ENCODE measurements around the gene ARF4. TPM values are rescaled to one million over a fixed set of nuclear protein-coding genes. Genes with fewer than 3 reads are reported as not detected.

ARF4 gene
- total RNA-seq, 1 donor from 2014 or later = 165 TPM

GRCh38 chr3:57582474-57583168 lies 14.5 kb downstream of the ARF4 start:
- Mint-ChIP-seq H3K4me3 (no peak overlapping the region), H3K36me3 (peaks cover 11% of the 10 kb centered on the region), H3K9me3 (no peaks in the 10 kb centered on the region), H3K27ac (peak overlapping the region; percentile 48), H3K4me1 (peaks cover 12% of the 10 kb centered on the region), H3K27me3 (ENCODE audit: low read depth) (no peaks in the 10 kb centered on the region)
- no peak for DNase-seq (ENCODE audit: low spot score in 2 of 2, unreplicated experiment in 2 of 2)
- TF ChIP-seq, protein P1, sequence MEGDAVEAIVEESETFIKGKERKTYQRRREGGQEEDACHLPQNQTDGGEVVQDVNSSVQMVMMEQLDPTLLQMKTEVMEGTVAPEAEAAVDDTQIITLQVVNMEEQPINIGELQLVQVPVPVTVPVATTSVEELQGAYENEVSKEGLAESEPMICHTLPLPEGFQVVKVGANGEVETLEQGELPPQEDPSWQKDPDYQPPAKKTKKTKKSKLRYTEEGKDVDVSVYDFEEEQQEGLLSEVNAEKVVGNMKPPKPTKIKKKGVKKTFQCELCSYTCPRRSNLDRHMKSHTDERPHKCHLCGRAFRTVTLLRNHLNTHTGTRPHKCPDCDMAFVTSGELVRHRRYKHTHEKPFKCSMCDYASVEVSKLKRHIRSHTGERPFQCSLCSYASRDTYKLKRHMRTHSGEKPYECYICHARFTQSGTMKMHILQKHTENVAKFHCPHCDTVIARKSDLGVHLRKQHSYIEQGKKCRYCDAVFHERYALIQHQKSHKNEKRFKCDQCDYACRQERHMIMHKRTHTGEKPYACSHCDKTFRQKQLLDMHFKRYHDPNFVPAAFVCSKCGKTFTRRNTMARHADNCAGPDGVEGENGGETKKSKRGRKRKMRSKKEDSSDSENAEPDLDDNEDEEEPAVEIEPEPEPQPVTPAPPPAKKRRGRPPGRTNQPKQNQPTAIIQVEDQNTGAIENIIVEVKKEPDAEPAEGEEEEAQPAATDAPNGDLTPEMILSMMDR (IDR thresholded peaks at IDR 0.05; ENCODE audit: unreplicated experiment) = no peak

DNA sequence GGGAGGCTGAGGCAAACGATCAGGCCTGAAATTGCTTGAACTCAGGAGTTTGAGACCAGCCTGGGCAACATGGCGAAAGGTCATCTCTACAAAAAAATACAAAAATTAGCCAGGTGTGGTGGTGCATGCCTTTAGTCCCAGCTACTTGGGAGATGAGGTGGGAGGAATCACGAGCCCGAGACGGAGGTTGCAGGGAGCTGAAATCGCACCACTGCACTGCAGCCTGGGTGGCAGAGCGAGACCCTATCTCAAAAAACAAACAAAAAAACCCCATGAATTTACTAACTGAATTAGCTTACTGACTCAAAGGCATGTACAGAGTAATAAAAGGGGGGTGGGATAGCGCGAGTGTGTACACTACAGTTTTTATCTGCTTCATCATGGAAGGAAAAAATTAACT lies 19.3 kb downstream of the ARF4 start:
- DNase-seq (ENCODE audit: low spot score in 2 of 2, unreplicated experiment in 2 of 2) = no peak
- Mint-ChIP-seq H3K9me3 (no peaks in the 10 kb centered on the region), H3K36me3 (peaks cover 38% of the 10 kb centered on the region), H3K4me1 (peaks cover 4% of the 10 kb centered on the region), H3K4me3 (no peak overlapping the region), H3K27me3 (ENCODE audit: low read depth) (no peaks in the 10 kb centered on the region), H3K27ac (peak overlapping the region; percentile 64)
- TF ChIP-seq, protein P1 (IDR thresholded peaks at IDR 0.05; ENCODE audit: unreplicated experiment) = no peak

DNA sequence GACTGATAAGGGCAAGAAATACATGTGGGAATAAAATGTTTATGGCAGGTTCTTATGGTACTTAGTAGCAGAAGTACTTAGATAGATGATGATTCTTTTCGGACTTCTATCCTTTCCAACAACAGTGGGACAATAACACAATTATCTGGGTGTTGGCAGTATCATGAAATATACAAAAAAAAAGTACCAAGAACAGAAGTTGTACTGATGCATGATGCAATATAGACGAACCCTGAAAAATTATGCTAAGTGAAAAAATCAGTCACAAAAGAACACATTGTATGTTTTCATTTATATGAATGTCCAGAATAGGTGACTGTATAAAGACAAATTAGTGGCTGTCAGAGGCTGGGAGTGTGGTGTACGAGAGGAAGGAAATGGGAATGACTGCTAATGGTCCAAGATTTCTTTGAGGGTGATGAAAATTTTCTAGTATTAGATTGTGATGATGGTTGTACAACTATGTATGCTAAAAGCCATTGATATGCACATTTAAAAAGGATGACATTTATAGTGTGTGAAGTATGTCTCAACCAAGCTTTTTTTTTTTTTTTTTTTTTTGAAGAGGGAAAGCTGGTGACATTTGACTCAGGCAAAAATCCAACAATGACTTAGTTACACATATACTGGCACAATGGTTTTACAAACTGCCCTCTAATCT lies 21.0 kb downstream of the ARF4 start:
- no peak for DNase-seq (ENCODE audit: low spot score in 2 of 2, unreplicated experiment in 2 of 2)
- Mint-ChIP-seq H3K36me3 (peaks cover 46% of the 10 kb centered on the region), H3K27ac (peak overlapping the region; percentile 18), H3K9me3 (no peaks in the 10 kb centered on the region), H3K4me3 (no peak overlapping the region), H3K27me3 (ENCODE audit: low read depth) (no peaks in the 10 kb centered on the region), H3K4me1 (peaks cover 4% of the 10 kb centered on the region)
- TF ChIP-seq, protein P1 (IDR thresholded peaks at IDR 0.05; ENCODE audit: unreplicated experiment) = no peak

DNA sequence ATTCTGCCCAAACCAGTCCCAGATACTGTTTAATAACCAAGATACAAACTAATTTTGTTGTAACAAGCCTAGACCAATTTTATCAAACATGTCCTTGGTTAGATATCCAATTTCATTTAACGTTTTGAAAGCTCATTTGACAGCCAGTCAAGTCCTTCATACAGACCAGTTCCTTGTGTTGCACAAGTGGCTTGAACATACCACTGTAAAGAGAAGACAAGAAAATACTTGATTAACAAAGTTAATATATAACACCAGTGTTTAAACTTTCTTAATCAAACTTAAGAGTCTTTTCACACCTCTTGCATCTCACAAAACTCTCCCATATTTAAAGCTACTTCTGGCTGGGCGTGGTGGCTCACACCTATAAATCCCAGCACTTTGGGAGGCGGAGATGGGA lies 25.0 kb downstream of the ARF4 start:
- Mint-ChIP-seq H3K4me3 (no peak overlapping the region), H3K27me3 (ENCODE audit: low read depth) (no peaks in the 10 kb centered on the region), H3K36me3 (peaks cover 42% of the 10 kb centered on the region), H3K27ac (no peak overlapping the region), H3K4me1 (peaks cover 6% of the 10 kb centered on the region), H3K9me3 (no peaks in the 10 kb centered on the region)
- no peak for DNase-seq (ENCODE audit: low spot score in 2 of 2, unreplicated experiment in 2 of 2)
- TF ChIP-seq, protein P1 (IDR thresholded peaks at IDR 0.05; ENCODE audit: unreplicated experiment) = no peak

DNA sequence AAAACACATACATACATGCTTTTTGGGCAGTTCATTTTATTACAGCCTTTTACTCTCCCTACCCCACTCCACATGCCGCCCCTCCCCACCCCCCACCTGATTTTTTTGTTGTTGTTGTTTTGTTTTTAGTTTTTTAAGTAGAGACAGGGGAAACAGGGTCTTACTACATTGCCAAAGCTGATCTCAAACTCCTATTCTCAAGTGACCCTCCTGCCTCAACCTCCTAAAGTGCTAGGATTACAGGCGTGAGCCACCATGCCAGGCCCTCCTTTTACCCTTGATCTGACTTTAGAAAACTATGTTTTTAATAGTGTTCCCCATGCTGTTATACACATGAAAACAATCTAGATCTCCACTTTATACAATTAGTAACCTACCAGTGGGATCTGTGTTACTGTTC lies 26.3 kb downstream of the ARF4 start:
- H3K27ac Mint-ChIP-seq = no peak overlapping the region
- no peaks in the 10 kb centered on the region for H3K9me3 Mint-ChIP-seq
- DNase-seq (ENCODE audit: low spot score in 2 of 2, unreplicated experiment in 2 of 2) = no peak
- H3K36me3 Mint-ChIP-seq = peaks cover 40% of the 10 kb centered on the region
- H3K4me1 Mint-ChIP-seq = peaks cover 4% of the 10 kb centered on the region
- TF ChIP-seq, protein P1 (IDR thresholded peaks at IDR 0.05; ENCODE audit: unreplicated experiment) = no peak
- no peaks in the 10 kb centered on the region for H3K27me3 Mint-ChIP-seq (ENCODE audit: low read depth)
- H3K4me3 Mint-ChIP-seq = no peak overlapping the region
